ENCODE data around the gene MAP2K1. TPM values are rescaled to one million over a fixed set of nuclear protein-coding genes. Genes with fewer than 3 reads are reported as not detected.

MAP2K1 gene
- polyA plus RNA-seq, 1 donor (not counting 4 experiments of a cell fraction or from before 2014, with no cell fraction given): 73.8 TPM

GRCh38 chr15:66484539-66485112 lies 97.9 kb downstream of the MAP2K1 start:
- Histone ChIP-seq H3K27me3 (ENCODE audit: control insufficient read depth, extremely low read depth, insufficient read depth, low read length) (no peaks in the 10 kb centered on the region), H3K79me2 (ENCODE audit: control insufficient read depth, insufficient read depth, low read length) (peaks cover 21% of the 10 kb centered on the region), H3K4me2 (ENCODE audit: control insufficient read depth, extremely low read depth, insufficient read depth, low read depth, low read length) (no peak overlapping the region), H3K9me1 (ENCODE audit: control insufficient read depth, extremely low read depth, insufficient read depth, low read length) (no peaks in the 10 kb centered on the region), H3K4me3 (ENCODE audit: control insufficient read depth in 2 of 3, extremely low read depth in 1 of 3, insufficient read depth in 2 of 3, low read depth in 1 of 3, low read length in 3 of 3) (no peak overlapping the region), H2AFZ (ENCODE audit: control insufficient read depth, low read length) (no peak overlapping the region), H3K36me3 (ENCODE audit: control insufficient read depth in 2 of 2, extremely low read depth in 1 of 2, insufficient read depth in 2 of 2, low read length in 2 of 2) (peaks cover 19 to 54% of the 10 kb centered on the region in 2 experiments), H4K20me1 (ENCODE audit: control insufficient read depth, extremely low read depth, insufficient read depth, low read length) (peaks cover 5% of the 10 kb centered on the region), H3K27ac (ENCODE audit: control insufficient read depth, insufficient read depth, low read length) (no peak overlapping the region), H3K4me1 (ENCODE audit: control insufficient read depth, extremely low read depth, insufficient read depth, low read length) (peaks cover 20% of the 10 kb centered on the region), H3K9ac (ENCODE audit: control insufficient read depth, extremely low read depth, insufficient read depth, low read length) (no peak overlapping the region), H3K9me3 (ENCODE audit: control insufficient read depth, low read depth, low read length) (no peaks in the 10 kb centered on the region)
- DNase-seq (ENCODE audit: low read depth, low spot score) (no peak), FAIRE-seq (no peak)
- dilution Hi-C loops (cut with MboI; ENCODE audit: extremely low pct_ligation_motif_present, low sequenced_read_pairs): no loop called here
- TF ChIP-seq CTCF (optimal IDR thresholded peaks at IDR 0.05 in 1 of 3, IDR thresholded peaks at IDR 0.05 in 1 of 3, conservative IDR thresholded peaks at IDR 0.05 in 1 of 3; ENCODE audit: extremely low read depth in 1 of 3, insufficient read depth in 2 of 3, low read length in 3 of 3): no peak
- no peak for TF ChIP-seq EZH2 (IDR thresholded peaks at IDR 0.05; ENCODE audit: low read length)

GRCh38 chr15:66486887-66487286 lies 100.2 kb downstream of the MAP2K1 start:
- H3K9me1 ChIP-seq (ENCODE audit: control insufficient read depth, extremely low read depth, insufficient read depth, low read length): no peaks in the 10 kb centered on the region
- TF ChIP-seq EZH2 (IDR thresholded peaks at IDR 0.05; ENCODE audit: low read length) (no peak), CTCF (optimal IDR thresholded peaks at IDR 0.05 in 1 of 3, IDR thresholded peaks at IDR 0.05 in 1 of 3, conservative IDR thresholded peaks at IDR 0.05 in 1 of 3; ENCODE audit: extremely low read depth in 1 of 3, insufficient read depth in 2 of 3, low read length in 3 of 3) (no peak)
- no peaks in the 10 kb centered on the region for H3K9me3 ChIP-seq (ENCODE audit: control insufficient read depth, low read depth, low read length)
- H2AFZ ChIP-seq (ENCODE audit: control insufficient read depth, low read length): no peak overlapping the region
- no peak overlapping the region for H3K4me2 ChIP-seq (ENCODE audit: control insufficient read depth, extremely low read depth, insufficient read depth, low read depth, low read length)
- H4K20me1 ChIP-seq (ENCODE audit: control insufficient read depth, extremely low read depth, insufficient read depth, low read length): no peaks in the 10 kb centered on the region
- DNase-seq (ENCODE audit: low read depth, low spot score) (no peak), FAIRE-seq (no peak)
- no peaks in the 10 kb centered on the region for H3K27me3 ChIP-seq (ENCODE audit: control insufficient read depth, extremely low read depth, insufficient read depth, low read length)
- no peak overlapping the region for H3K9ac ChIP-seq (ENCODE audit: control insufficient read depth, extremely low read depth, insufficient read depth, low read length)
- peaks cover 2% of the 10 kb centered on the region for H3K4me1 ChIP-seq (ENCODE audit: control insufficient read depth, extremely low read depth, insufficient read depth, low read length)
- peaks cover 29 to 52% of the 10 kb centered on the region in 2 experiments for H3K36me3 ChIP-seq (ENCODE audit: control insufficient read depth in 2 of 2, extremely low read depth in 1 of 2, insufficient read depth in 2 of 2, low read length in 2 of 2)
- H3K79me2 ChIP-seq (ENCODE audit: control insufficient read depth, insufficient read depth, low read length): peaks cover 15% of the 10 kb centered on the region
- dilution Hi-C loops (cut with MboI; ENCODE audit: extremely low pct_ligation_motif_present, low sequenced_read_pairs): no loop called here
- no peak overlapping the region for H3K27ac ChIP-seq (ENCODE audit: control insufficient read depth, insufficient read depth, low read length)
- H3K4me3 ChIP-seq (ENCODE audit: control insufficient read depth in 2 of 3, extremely low read depth in 1 of 3, insufficient read depth in 2 of 3, low read depth in 1 of 3, low read length in 3 of 3): no peak overlapping the region
